Subcutaneous abdominal adipose tissue (tissue), 5 donors: ENCODE measurements around the gene GALNT9.

Experiments used
- H3K27ac ChIP-seq: one replicate; pipeline ENCODE4 v1.7.0; 2013; ENCODE audit warnings: low read depth, mild to moderate bottlenecking, inconsistent platforms, low read length, moderate library complexity
- H3K27me3 ChIP-seq, 5 donors: one replicate each; pipeline ENCODE4 v1.7.0; 2013; ENCODE audit warnings: low read length in 5 of 5, inconsistent platforms in 1 of 5; ENCODE audit not compliant: control insufficient read depth in 5 of 5, insufficient read depth in 4 of 5
- H3K36me3 ChIP-seq, 5 donors: one replicate each; pipeline ENCODE4 v1.7.0; 2013; ENCODE audit warnings: low read length in 5 of 5; ENCODE audit not compliant: control insufficient read depth in 5 of 5, insufficient read depth in 5 of 5
- H3K4me1 ChIP-seq, 5 donors: one replicate each; pipeline ENCODE4 v1.7.0; 2013; ENCODE audit warnings: low read length in 5 of 5, mild to moderate bottlenecking in 3 of 5, moderate library complexity in 1 of 5; ENCODE audit not compliant: control insufficient read depth in 5 of 5, insufficient read depth in 5 of 5
- H3K4me3 ChIP-seq, 5 donors: one replicate each; pipeline ENCODE4 v1.7.0; 2013; ENCODE audit warnings: low read length in 5 of 5, low read depth in 1 of 5
- H3K9ac ChIP-seq, 5 donors: one replicate each; pipeline ENCODE4 v1.7.0; 2013; ENCODE audit warnings: low read length in 5 of 5, mild to moderate bottlenecking in 4 of 5, moderate library complexity in 3 of 5
- H3K9me3 ChIP-seq, 5 donors: one replicate each; pipeline ENCODE4 v1.7.0; 2013; ENCODE audit warnings: low read length in 5 of 5; ENCODE audit not compliant: control insufficient read depth in 5 of 5
- donor health status: healthy.
- donor health status: healthy.
- donor health status: healthy.
- donor health status: healthy.
- donor health status: healthy.

The GALNT9 gene

GRCh38 chr12:132352896-132353800 lies 23.8 kb upstream of the GALNT9 start:
- Histone ChIP-seq H3K27me3 (peaks cover 28 to 61% (median 49%) of the 10 kb centered on the region in 5 donors), H3K36me3 (no peaks in the 10 kb centered on the region), H3K4me1 (no peaks in the 10 kb centered on the region), H3K4me3 (no peak overlapping the region), H3K9me3 (peaks cover 0 to 4% (median 0%) of the 10 kb centered on the region in 5 donors), H3K27ac (no peak overlapping the region), H3K9ac (no peak overlapping the region)

- Histone ChIP-seq H3K9me3 (peaks cover 0 to 4% (median 0%) of the 10 kb centered on the region in 5 donors), H3K4me3 (no peak overlapping the region)
These were observed 22.5 kb upstream of the GALNT9 start for GRCh38 chr12:132351751-132352495.

GRCh38 chr12:132349501-132350131 lies 20.2 kb upstream of the GALNT9 start:
- Histone ChIP-seq H3K4me3 (no peak overlapping the region), H3K27me3 (peaks cover 25 to 57% (median 54%) of the 10 kb centered on the region in 5 donors), H3K9me3 (peaks cover 0 to 4% (median 0%) of the 10 kb centered on the region in 5 donors), H3K9ac (no peak overlapping the region), H3K36me3 (no peaks in the 10 kb centered on the region), H3K4me1 (no peaks in the 10 kb centered on the region), H3K27ac (no peak overlapping the region)

More at GRCh38 chr12:132351751-132352495, 22.5 kb upstream of the GALNT9 start:
- no peak overlapping the region for H3K27ac ChIP-seq
- no peak overlapping the region for H3K9ac ChIP-seq
- peaks cover 23 to 59% (median 53%) of the 10 kb centered on the region in 5 donors for H3K27me3 ChIP-seq
- no peaks in the 10 kb centered on the region for H3K36me3 ChIP-seq
- no peaks in the 10 kb centered on the region for H3K4me1 ChIP-seq

- Histone ChIP-seq H3K9ac (no peak overlapping the region), H3K27me3 (peaks cover 20 to 54% (median 47%) of the 10 kb centered on the region in 5 donors), H3K9me3 (peaks cover 0 to 4% (median 0%) of the 10 kb centered on the region in 5 donors), H3K4me1 (peaks cover 0 to 5% (median 0%) of the 10 kb centered on the region in 5 donors), H3K4me3 (no peak overlapping the region), H3K36me3 (no peaks in the 10 kb centered on the region), H3K27ac (no peak overlapping the region)
These were observed 18.8 kb upstream of the GALNT9 start for GRCh38 chr12:132348176-132348575.

GRCh38 chr12:132347176-132347855 lies 17.9 kb upstream of the GALNT9 start:
- Histone ChIP-seq H3K4me3 (no peak overlapping the region), H3K4me1 (peaks cover 0 to 5% (median 0%) of the 10 kb centered on the region in 5 donors), H3K27ac (no peak overlapping the region), H3K9ac (no peak overlapping the region), H3K9me3 (peaks cover 0 to 4% (median 0%) of the 10 kb centered on the region in 5 donors), H3K36me3 (no peaks in the 10 kb centered on the region), H3K27me3 (peaks cover 20 to 49% (median 47%) of the 10 kb centered on the region in 5 donors)

- Histone ChIP-seq H3K4me1 (peaks cover 0 to 5% (median 0%) of the 10 kb centered on the region in 5 donors), H3K27me3 (peaks cover 27 to 49% (median 46%) of the 10 kb centered on the region in 5 donors), H3K36me3 (no peaks in the 10 kb centered on the region), H3K9me3 (peaks cover 0 to 4% (median 0%) of the 10 kb centered on the region in 5 donors), H3K27ac (no peak overlapping the region), H3K4me3 (no peak overlapping the region), H3K9ac (no peak overlapping the region)
These were observed 17.2 kb upstream of the GALNT9 start for GRCh38 chr12:132346471-132347175.

GRCh38 chr12:132345561-132346200 lies 16.3 kb upstream of the GALNT9 start:
- Histone ChIP-seq H3K27ac (no peak overlapping the region), H3K4me3 (no peak overlapping the region), H3K9ac (no peak overlapping the region), H3K9me3 (peaks cover 0 to 4% (median 2%) of the 10 kb centered on the region in 5 donors), H3K4me1 (peaks cover 0 to 5% (median 0%) of the 10 kb centered on the region in 5 donors), H3K36me3 (no peaks in the 10 kb centered on the region), H3K27me3 (peaks cover 23 to 54% (median 41%) of the 10 kb centered on the region in 5 donors)

- H3K4me1 ChIP-seq = peaks cover 0 to 5% (median 0%) of the 10 kb centered on the region in 5 donors
- H3K9me3 ChIP-seq = peaks cover 0 to 4% (median 2%) of the 10 kb centered on the region in 5 donors
- H3K27me3 ChIP-seq = peaks cover 23 to 55% (median 47%) of the 10 kb centered on the region in 5 donors
- no peak overlapping the region for H3K27ac ChIP-seq
- H3K36me3 ChIP-seq = no peaks in the 10 kb centered on the region
- H3K9ac ChIP-seq = no peak overlapping the region
- no peak overlapping the region for H3K4me3 ChIP-seq
These were observed 15.7 kb upstream of the GALNT9 start for GRCh38 chr12:132345126-132345525.
